Tibial nerve (tissue), 4 donors: ENCODE measurements around the gene FRMD3. TPM values are rescaled to one million over a fixed set of nuclear protein-coding genes. Genes with fewer than 3 reads are reported as not detected.
A peak's percentile ranks its signal among the peaks of the same experiment; 100 is the strongest.

Source experiments
- DNase-seq, 2 donors: peaks; one replicate each; pipeline ENCODE4 v3.0.0-alpha.2; 2019; ENCODE audit warnings: low spot score in 2 of 2
- H3K27ac ChIP-seq, 4 donors: fragments of 200-600 bp; sonication (generic) in 3 of 4; one replicate each; pipeline ENCODE4 v1.5.1; 2017 to 2019; ENCODE audit warnings: mild to moderate bottlenecking in 1 of 4
- H3K27me3 ChIP-seq, 2 donors: fragments of 200-600 bp; sonication (generic) in 1 of 2; one replicate each; pipeline versions ENCODE4 v1.5.1 to v1.6.0; 2017 to 2019
- H3K36me3 ChIP-seq, 3 donors: fragments of 200-600 bp; sonication (generic); one replicate each; pipeline ENCODE4 v1.5.1; 2018 to 2019
- H3K4me1 ChIP-seq, 4 donors: fragments of 200-600 bp; sonication (generic) in 3 of 4; one replicate each; pipeline ENCODE4 v1.5.1; 2017 to 2019
- H3K4me3 ChIP-seq, 4 donors: fragments of 200-600 bp; sonication (generic) in 3 of 4; one replicate each; pipeline ENCODE4 v1.5.1; 2017 to 2019; ENCODE audit warnings: mild to moderate bottlenecking in 1 of 4, moderate library complexity in 1 of 4
- H3K9me3 ChIP-seq, 4 donors: fragments of 200-600 bp; sonication (generic) in 3 of 4; one replicate each; pipeline ENCODE4 v1.5.1; 2017 to 2019
- CTCF ChIP-seq, 5 experiments: fragments of 200-600 bp in 3 of 5; fragments of 450-650 bp in 2 of 5; sonication (generic) in 3 of 5; IDR thresholded peaks; one replicate each; pipeline ENCODE4 v1.5.1; 2016 to 2019; ENCODE audit warnings: antibody characterized with exemption in 5 of 5, mild to moderate bottlenecking in 3 of 5, moderate library complexity in 2 of 5
- EP300 ChIP-seq, 2 donors: sonication (generic); formaldehyde crosslinking; IDR thresholded peaks; one replicate each; pipeline ENCODE4 v1.6.1; 2017; ENCODE audit warnings: antibody characterized with exemption in 2 of 2, mild to moderate bottlenecking in 1 of 2
- POLR2A ChIP-seq, 2 donors: fragments of 450-650 bp; IDR thresholded peaks; one replicate each; pipeline ENCODE4 v1.6.1; 2017; ENCODE audit warnings: antibody characterized with exemption in 2 of 2, mild to moderate bottlenecking in 2 of 2, moderate library complexity in 2 of 2
- WGBS, 2 donors: methylation state at CpG; one replicate each; pipeline ENCODE4 v1.1.5; 2018; 5-methylcytosine and 5-hydroxymethylcytosine counted together
- total RNA-seq, 4 donors: library from RNA; depleted of rRNA; stranded (reverse); fragments of >200 nt; gene quantifications; one replicate each; pipeline ENCODE4 v1.1.0, GENCODE V29; 2016

Gene FRMD3
- total RNA-seq, 4 donors from 2014 or later: 31.2 to 44.0 (median 34.5) TPM

DNA sequence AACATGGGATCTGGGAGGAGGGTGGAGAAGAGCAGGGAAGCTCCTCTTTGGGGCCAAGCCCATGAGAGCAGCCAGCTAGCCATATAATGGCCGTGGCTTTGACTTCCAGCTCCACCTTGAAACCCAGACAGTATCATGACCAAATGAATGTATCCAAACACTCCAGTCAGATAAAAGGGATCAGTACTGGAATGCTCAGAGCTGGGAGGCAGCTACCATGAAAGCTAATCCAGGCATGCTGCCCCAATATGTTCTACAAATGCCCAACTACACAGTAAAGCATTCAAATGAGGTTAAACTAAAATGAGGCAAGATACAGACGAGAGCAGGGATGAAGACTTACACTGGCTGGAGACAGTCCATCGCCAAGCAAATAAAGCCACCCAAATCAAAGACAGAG lies 69.4 kb downstream of the FRMD3 start:
- Histone ChIP-seq H3K4me3 (no peak overlapping the region), H3K27me3 (no peaks in the 10 kb centered on the region), H3K27ac (peak overlapping the region in 1 of 4 donors; percentile 15), H3K9me3 (no peaks in the 10 kb centered on the region), H3K36me3 (no peaks in the 10 kb centered on the region), H3K4me1 (peaks cover 0 to 45% (median 9%) of the 10 kb centered on the region in 4 donors)
- 84 to 89% methylated on average over 3 of the region's 3 CpGs for WGBS, 2 donors
- TF ChIP-seq CTCF (IDR thresholded peaks at IDR 0.05): no peak
- no peak for TF ChIP-seq EP300 (IDR thresholded peaks at IDR 0.05)
- no peak for TF ChIP-seq POLR2A (IDR thresholded peaks at IDR 0.05)
- no peak for DNase-seq

DNA sequence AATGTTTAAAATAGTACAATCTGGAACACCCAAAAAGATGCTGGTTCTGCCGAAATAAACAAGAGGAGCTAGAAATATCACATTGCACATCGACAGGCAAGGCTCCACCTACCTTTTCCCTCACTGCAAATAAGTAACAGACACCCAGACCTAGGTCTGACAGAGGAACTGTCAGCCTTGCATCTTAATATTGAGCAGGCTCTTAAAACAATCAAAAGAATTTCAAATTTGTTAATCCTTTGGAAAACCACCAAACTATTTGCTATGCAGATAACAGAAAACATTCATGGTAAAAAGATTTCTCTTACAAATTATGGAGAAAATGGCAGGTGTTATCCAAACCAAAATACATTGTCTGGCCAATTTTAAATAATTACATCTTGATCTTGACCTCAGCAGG lies 71.3 kb downstream of the FRMD3 start:
- Histone ChIP-seq H3K27me3 (no peaks in the 10 kb centered on the region), H3K4me1 (peaks cover 0 to 29% (median 1%) of the 10 kb centered on the region in 4 donors), H3K27ac (no peak overlapping the region), H3K36me3 (peaks cover 0 to 6% (median 0%) of the 10 kb centered on the region in 3 donors), H3K4me3 (no peak overlapping the region), H3K9me3 (no peaks in the 10 kb centered on the region)
- DNase-seq: no peak
- TF ChIP-seq EP300 (IDR thresholded peaks at IDR 0.05): no peak
- TF ChIP-seq POLR2A (IDR thresholded peaks at IDR 0.05): no peak
- no peak for TF ChIP-seq CTCF (IDR thresholded peaks at IDR 0.05)
- 57% methylated on average over 2 of the region's 2 CpGs for WGBS, 2 donors

DNA sequence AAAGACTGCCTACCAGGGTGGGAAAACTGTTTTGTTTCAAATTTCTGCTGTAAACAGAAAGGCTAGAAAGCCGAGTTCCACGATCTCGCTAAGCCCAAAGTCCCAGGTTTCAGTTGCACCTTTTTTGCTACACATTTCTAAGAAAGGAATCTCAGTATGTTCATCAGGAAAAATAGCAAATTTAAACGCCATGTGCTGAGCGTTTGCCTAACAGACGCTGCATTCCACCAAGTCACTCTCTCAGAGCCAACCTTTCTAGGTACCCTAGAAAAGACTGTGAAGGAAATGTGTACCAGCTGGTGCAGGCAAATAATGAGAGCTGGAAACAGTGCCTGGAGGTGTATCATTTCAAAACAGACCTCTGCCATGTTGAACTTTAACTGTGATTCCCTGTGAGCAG lies 71.8 kb downstream of the FRMD3 start:
- WGBS, 2 donors: 80 to 88% methylated on average over 6 of the region's 6 CpGs
- peaks cover 0 to 24% (median 0%) of the 10 kb centered on the region in 4 donors for H3K4me1 ChIP-seq
- TF ChIP-seq CTCF (IDR thresholded peaks at IDR 0.05) (no peak), EP300 (IDR thresholded peaks at IDR 0.05) (no peak), POLR2A (IDR thresholded peaks at IDR 0.05) (no peak)

DNA sequence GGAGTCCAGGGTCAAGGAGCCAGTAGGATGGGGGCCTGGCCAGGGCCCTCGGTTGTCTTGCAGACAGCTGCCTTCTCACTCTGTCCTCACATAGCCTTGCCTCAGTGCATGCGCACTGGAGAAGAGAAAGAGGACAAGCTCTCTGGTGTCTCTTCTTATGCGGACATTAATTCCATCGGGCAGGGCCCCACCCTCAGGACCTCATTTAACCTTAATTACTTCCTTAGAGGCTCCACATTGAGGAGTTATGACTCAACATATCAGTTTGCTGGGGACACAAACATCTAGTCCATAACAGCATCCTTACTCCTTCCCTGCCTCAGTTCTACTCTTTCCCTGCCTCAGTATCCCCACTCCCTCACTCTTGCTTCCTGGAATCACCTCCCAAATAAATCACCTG lies 78.4 kb downstream of the FRMD3 start:
- peaks cover 0 to 8% (median 0%) of the 10 kb centered on the region in 4 donors for H3K9me3 ChIP-seq
- 89 to 90% methylated on average over 4 of the region's 4 CpGs for WGBS, 2 donors
- H3K36me3 ChIP-seq: peaks cover 0 to 6% (median 0%) of the 10 kb centered on the region in 3 donors
- no peak overlapping the region for H3K27ac ChIP-seq
- H3K4me3 ChIP-seq: no peak overlapping the region
- no peak for DNase-seq
- H3K4me1 ChIP-seq: no peaks in the 10 kb centered on the region
- no peaks in the 10 kb centered on the region for H3K27me3 ChIP-seq
- TF ChIP-seq EP300 (IDR thresholded peaks at IDR 0.05) (no peak), CTCF (IDR thresholded peaks at IDR 0.05) (no peak), POLR2A (IDR thresholded peaks at IDR 0.05) (no peak)

More for the DNA sequence above, 71.8 kb downstream of the FRMD3 start:
- H3K4me3 ChIP-seq: no peak overlapping the region
- no peak overlapping the region for H3K27ac ChIP-seq
- peaks cover 0 to under 1% (median 0%) of the 10 kb centered on the region in 4 donors for H3K9me3 ChIP-seq
- H3K36me3 ChIP-seq: peaks cover 0 to 6% (median 0%) of the 10 kb centered on the region in 3 donors
- no peaks in the 10 kb centered on the region for H3K27me3 ChIP-seq
- DNase-seq: no peak

GRCh38 chr9:83458530-83458929 lies 79.7 kb downstream of the FRMD3 start:
- no peak for DNase-seq
- H3K27ac ChIP-seq: no peak overlapping the region
- H3K36me3 ChIP-seq: peaks cover 0 to 6% (median 0%) of the 10 kb centered on the region in 3 donors
- WGBS, 2 donors: 83 to 98% methylated on average over 2 of the region's 2 CpGs
- H3K9me3 ChIP-seq: peaks cover 0 to 8% (median 0%) of the 10 kb centered on the region in 4 donors
- no peak overlapping the region for H3K4me3 ChIP-seq
- H3K4me1 ChIP-seq: no peaks in the 10 kb centered on the region
- TF ChIP-seq POLR2A (IDR thresholded peaks at IDR 0.05) (no peak), EP300 (IDR thresholded peaks at IDR 0.05) (no peak), CTCF (IDR thresholded peaks at IDR 0.05) (no peak)
- no peaks in the 10 kb centered on the region for H3K27me3 ChIP-seq
